Activated gamma-delta T cell (primary cell): ENCODE results near the gene CLCN4.

ENCODE experiments used
- DNase-seq: peaks from one replicate; lab custom pipeline; 2025; lab: John Stamatoyannopoulos, UW

CLCN4 gene

GRCh38 chrX:10130354-10130753 is 26.4 kb upstream of the CLCN4 start:
- no peak for DNase-seq

DNA sequence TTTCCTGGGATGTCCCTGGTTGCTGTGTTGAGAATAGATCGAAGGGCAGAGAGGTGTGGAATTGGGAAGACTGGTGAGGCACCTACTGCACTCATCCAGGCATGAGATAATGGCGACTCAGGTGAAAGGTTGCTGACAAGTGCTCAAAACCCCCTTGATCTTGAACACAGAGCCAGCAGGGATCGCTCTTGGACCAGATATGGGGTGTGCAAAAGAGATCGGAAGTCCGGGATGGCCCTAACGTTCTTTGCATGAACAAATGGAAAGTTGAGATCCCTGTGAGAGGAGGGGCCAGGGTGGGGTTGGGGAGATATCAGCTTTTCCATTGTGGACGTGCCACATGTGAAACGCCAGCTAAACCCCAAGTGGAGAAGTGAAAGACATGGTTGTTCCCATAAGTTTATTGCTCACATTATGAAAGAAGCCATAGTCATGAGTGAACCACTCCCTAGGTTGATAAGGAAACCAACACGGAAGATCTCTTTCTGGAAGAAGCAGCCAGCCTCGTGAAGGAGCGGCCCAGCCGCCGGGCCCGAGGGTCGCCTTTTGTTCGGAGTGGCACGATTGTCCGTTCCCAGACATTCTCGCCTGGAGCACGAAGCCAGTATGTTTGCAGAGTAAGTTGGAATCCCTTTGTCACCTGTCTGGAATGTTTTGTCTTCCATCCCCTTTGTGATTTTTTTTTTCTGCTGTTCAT is 22.6 kb upstream of the CLCN4 start:
- no peak for DNase-seq

DNA sequence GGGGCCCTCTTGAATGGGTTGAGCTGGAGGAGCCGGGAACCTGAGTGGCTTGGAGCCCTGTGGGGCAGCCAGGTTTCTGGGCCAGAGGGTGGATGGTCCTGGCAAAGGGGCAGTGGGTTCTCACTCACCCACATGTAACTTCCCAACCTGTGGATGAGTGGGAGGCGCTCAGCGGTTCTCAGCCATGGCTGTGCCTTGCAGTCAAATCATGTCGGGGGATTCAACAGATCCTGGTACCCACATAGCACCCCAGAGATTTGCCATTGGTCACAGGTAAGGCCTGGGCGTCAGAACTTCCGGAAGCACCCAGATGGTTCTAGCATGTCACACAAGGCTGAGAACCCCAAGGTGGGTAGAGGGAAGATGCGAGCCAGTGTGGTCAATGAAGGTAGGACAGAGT is 21.9 kb upstream of the CLCN4 start:
- DNase-seq = no peak

GRCh38 chrX:10135561-10136399 is 21.0 kb upstream of the CLCN4 start:
- DNase-seq = no peak

DNA sequence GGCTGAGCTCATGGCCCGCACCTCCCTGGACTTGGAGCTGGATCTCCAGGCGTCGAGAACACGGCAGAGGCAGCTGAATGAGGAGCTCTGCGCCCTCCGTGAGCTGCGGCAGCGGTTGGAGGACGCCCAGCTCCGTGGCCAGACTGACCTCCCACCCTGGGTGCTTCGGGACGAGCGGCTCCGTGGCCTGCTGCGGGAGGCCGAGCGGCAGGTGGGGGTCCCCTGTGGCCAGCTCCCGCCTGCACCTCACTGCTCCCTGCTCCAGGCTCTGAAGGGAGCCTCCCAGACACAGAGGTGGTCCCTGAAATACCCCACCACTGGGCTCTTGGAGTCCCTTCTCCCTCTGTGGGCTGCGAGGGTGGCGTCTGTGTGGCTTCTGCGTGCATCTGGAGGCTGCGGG is 18.0 kb upstream of the CLCN4 start:
- no peak for DNase-seq

GRCh38 chrX:10140264-10140663 is 16.5 kb upstream of the CLCN4 start:
- DNase-seq = no peak

DNA sequence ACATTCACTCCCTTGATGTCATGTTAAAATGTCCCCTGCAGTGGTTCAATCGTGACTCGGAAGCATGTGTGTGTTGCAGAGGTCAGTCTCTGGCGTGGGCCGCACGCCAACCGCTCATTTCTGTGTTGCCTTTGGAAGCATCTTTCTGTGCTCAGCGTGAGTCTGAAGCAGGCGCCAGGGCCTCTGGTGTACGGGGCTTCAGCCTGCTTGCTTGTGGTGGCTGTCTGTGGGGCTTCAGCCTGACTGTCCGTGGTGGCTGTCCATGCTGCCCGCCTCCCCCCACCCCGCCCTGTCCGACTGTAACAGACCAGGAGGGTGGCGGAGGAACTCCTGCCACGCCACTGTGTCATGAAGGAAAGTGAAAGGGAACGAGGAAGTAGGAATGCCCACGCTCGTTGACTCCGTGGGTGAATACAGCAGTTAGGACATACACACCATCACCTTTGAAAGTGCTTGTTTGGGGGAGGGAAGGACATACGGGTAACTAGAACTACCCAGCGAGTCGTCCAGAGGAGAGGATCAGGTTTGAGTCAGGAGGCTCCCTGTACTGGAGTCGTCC is 14.7 kb upstream of the CLCN4 start:
- no peak for DNase-seq

DNA sequence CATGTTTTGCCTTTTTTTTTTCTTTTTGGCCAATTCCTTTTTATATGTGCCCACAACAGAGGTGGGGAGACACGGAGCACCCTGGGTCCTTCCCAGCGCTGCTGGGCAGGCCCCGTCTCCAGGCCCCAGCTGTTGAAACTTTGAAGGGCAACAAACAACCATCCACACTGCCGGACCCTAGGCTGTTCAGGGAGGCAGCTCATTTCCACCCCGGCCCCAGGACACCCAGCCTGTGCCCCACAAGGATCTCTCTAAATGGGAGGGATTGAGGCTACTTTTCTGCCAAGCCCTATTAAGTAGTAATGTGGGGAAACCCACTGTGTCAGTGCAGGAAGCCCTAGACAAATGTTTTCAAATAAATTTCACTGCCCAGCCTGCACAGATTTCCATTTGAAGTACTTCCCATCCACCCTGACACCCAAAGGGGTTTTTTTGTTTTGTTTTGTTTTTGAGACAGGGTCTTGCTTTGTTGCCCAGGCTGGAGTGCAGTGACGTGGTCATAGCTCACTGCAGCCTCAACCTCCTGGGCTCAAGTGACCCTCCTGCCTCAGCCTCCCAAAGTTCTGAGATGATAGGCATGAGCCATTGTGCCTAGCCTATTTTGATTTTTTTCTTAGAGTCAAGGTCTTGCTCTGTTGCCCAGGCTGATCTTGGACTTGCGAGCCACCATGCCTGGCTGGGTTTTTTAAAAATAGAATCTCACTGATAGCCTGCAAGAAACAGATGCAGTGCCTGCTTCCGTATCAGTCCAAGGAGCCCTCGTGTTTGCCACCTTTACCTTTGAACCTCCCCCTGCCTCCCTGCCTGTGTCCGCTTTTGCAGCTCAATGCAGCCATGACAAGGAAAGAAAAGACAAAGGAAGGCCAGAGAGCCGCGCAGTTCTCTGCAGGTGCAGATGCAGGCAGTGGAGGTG is 13.4 kb upstream of the CLCN4 start:
- DNase-seq = no peak

GRCh38 chrX:10146346-10146745 is 10.4 kb upstream of the CLCN4 start:
- DNase-seq = no peak

DNA sequence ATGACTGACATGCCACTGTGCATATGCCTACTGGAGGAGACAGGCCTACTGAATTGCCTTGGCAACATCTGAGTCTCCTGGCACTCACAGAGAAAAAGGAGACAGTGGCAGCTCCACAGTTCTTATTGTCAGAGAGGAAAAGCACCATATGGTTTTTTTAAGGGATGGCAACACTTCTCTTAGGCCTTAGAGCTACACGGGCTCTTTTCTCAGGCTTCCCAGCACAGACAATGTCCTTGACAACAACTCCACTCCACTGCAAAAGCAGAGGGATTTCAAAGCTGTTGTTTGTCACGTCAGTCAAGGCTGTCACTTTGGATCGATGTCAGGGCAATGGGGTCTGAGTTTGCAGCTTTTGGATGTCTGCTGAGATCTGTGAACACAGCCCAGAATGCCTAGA is 4.7 kb upstream of the CLCN4 start:
- no peak for DNase-seq

GRCh38 chrX:10155137-10155536 is 1.6 kb upstream of the CLCN4 start:
- no peak for DNase-seq

DNA sequence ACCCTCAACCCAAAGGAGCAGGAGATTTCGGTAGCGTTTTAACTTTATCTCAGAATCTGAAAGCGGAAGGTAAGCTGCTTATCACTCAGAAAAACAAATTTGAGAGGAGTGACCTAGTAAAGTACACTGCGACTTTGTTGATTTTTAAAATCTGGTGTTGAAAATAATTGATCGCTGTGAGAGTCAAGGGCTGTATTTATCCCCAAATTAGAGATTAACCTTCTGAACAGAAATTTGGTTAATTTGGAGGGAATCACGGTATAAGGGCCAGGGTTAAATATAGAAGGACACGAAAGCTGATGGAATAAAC is 212 bp downstream of the CLCN4 start:
- DNase-seq = no peak

GRCh38 chrX:10157543-10157942 is 768 bp downstream of the CLCN4 start:
- no peak for DNase-seq

DNA sequence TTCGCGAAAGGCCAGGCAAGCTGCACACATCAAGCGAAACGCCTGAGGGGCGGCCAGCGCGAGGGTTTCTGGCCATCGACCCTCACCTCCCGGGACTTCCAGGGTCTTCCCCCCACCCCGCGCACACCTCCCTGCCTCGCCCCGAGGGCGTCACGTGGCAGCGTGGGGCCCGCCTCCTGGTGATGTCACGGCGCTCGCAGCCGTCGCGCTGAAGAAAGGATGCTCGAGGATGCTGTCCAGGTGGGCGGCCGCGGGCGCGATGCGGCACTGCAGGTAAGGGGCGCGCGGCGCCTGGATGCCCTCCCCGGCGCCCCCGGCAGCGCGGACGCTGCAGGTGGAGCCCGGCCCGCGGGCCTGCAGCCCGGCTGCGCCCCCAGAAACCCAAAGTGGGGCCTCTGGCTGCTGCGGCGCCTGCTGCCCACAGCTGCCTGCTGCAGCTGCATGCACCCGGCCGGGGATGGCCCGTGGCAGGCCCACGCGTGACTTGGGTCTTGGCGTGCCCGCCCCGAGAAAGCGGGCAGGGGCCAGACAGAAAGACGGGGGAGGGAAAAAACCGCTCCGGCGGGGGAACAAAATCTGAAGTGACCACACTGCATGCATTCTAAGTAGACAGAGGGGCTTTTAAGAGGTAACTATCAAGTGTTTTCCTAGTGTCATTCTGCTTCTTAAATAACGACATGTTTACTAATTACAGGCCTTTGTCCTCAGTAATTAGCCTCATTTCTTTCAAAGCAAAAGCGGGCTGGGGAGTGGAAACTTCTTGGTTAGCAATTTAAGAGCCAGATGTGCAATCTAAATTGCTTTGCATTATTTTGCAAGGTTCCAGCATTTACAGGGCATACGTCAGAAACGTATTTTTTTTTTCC is 1.7 kb downstream of the CLCN4 start:
- DNase-seq = no peak

DNA sequence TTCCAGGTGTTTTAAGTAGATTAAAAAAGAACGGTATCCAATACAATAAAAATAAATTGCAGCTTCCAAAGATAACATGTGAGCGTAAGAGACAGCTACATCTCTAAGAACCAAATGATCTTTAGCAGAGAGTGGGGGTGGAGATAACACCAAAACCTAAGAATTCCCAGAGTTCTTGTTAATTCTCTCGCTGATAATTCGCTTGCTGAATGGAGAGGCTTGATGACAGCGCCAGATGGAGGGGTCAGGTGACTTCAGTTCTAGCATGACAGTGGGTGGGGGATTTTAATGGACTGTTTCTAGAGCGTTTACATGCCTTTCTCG is 2.3 kb downstream of the CLCN4 start:
- DNase-seq = no peak

- no peak for DNase-seq
Measured at GRCh38 chrX:10160211-10160610, 3.4 kb downstream of the CLCN4 start.

DNA sequence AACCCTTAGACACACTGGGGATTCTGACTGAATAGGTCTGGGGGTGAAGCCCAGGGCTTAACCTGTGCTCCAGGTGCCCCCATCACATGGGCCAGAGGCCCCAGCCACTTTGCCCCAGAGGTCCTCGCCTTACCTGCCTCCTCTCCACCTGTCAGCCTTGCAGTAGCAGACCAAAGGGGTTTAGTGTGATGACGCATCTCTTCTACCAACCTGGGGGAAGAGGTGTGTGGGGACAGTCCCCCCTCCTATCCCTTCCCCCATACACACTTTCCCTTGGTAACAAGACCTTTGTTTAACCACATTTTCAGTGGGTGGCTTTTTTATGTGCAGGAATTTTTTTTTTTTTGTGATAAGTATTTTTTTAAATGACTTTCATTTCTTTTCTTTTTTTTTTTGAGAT is 6.3 kb downstream of the CLCN4 start:
- DNase-seq = no peak

DNA sequence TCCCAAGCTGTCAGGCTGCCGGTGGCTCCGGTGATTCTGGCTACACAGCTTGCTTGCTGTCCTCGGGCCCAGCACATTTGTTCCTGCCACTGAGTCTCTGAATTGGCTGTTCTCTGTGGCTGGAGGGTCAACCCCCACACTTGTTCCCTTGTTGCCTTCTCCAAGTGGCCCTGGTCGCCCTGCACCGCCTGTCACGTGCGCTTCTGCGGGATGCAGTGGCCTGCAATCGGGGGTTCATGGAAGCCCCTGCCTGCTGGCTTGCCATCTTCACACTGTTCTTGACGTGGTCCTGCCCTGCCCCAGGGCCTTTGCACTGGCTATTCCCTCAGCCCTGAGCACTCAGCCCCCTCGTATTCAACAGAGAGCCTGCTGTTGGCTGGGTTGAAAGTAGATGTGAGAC is 8.1 kb downstream of the CLCN4 start:
- DNase-seq = no peak

GRCh38 chrX:10165580-10166247 is 8.9 kb downstream of the CLCN4 start:
- DNase-seq = no peak

GRCh38 chrX:10166248-10166716 is 9.5 kb downstream of the CLCN4 start:
- no peak for DNase-seq

DNA sequence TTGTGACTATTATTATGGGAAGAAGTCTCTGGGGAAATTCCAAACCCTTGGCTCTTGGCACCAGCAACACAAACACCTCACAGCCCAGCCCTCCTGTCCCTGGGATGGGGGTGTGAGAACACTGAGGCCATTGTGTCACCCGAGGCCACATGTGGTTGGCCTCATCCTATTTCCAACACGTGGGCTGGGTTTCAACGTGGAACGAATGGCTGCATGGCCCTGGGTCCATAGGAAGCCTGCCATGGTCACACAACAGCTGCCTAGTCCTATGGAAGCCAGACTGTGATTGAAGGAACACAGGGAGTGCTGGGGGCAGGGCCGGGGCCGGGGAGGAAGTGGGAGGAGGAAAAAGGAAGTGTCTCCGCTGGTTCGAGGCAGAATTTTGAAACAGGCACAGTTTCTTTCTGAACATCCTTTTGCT is 10.0 kb downstream of the CLCN4 start:
- no peak for DNase-seq
